ENCODE data around the gene KCNJ15. TPM values are rescaled to one million over a fixed set of nuclear protein-coding genes. Genes with fewer than 3 reads are reported as not detected.

Gene KCNJ15
- total and polyA plus RNA-seq, 2 of the 8 experiments (the other 6 are each of a cell fraction or from before 2014, with no cell fraction given): under 0.01 TPM; not detected in 1

- WGBS, 2 experiments (ENCODE audit: extremely low coverage in 1 of 2, insufficient coverage in 1 of 2, insufficient read length in 1 of 2, insufficient replicate concordance in 2 of 2, low coverage in 1 of 2, low lambda C conversion rate in 2 of 2, missing lambda C conversion rate in 1 of 2): 16% methylated on average over 20 of the region's 20 CpGs; no CpG with 5 or more reads in 1 of the 2 experiments
- H2BK12ac ChIP-seq (ENCODE audit: low read depth, low read length): peak overlapping the region; percentile 70; the same call in 1 of the 2 replicates
- H3K27me3 ChIP-seq (replicated peaks in 1 of 4; ENCODE audit: control insufficient read depth in 3 of 4, extremely low read depth in 1 of 4, insufficient read depth in 3 of 4, low read length in 3 of 4): peaks cover 0 to 1% (median 0%) of the 10 kb centered on the region in 4 experiments; a peak in 3 of 7 replicates
- H2BK120ac ChIP-seq (replicated peaks; ENCODE audit: low read depth, low read length): no peak overlapping the region
- peak overlapping the region; percentile 68; the same call in 1 of the 2 replicates for H2AFZ ChIP-seq (ENCODE audit: low read length)
- H3K79me1 ChIP-seq (ENCODE audit: low read depth, low read length): no peaks in the 10 kb centered on the region
- H3K4me3 ChIP-seq (ENCODE audit: extremely low read depth in 1 of 4, insufficient read depth in 2 of 4, low read depth in 3 of 4, low read length in 4 of 4): no peak overlapping the region
- H3K27ac ChIP-seq (ENCODE audit: low read depth, low read length): no peak overlapping the region
- peak overlapping the region; percentile 36 for H3K56ac ChIP-seq (replicated peaks; ENCODE audit: insufficient read length, low read depth, low read length)
- DNase-seq (ENCODE audit: low read depth in 1 of 2, low spot score in 2 of 2): peak; percentile 34 to 93
- H4K20me1 ChIP-seq (replicated peaks in 1 of 2; ENCODE audit: control insufficient read depth in 1 of 2, insufficient read depth in 2 of 2, low read length in 2 of 2): no peaks in the 10 kb centered on the region
- no peak overlapping the region for H3K9ac ChIP-seq (replicated peaks in 1 of 4; ENCODE audit: extremely low read depth in 1 of 4, low read depth in 3 of 4, low read length in 3 of 4)
- peak overlapping the region; percentile 58 for H4K91ac ChIP-seq (replicated peaks; ENCODE audit: insufficient read length, low read length)
- peaks cover 0 to 11% (median 4%) of the 10 kb centered on the region in 4 experiments; a peak in 3 of 7 replicates for H3K4me1 ChIP-seq (replicated peaks in 1 of 4; ENCODE audit: control insufficient read depth in 3 of 4, insufficient read depth in 4 of 4, low read length in 3 of 4)
- H2BK15ac ChIP-seq (ENCODE audit: low read length): peak overlapping the region; percentile 89
- no peak overlapping the region for H3K4ac ChIP-seq (replicated peaks; ENCODE audit: insufficient read length, low read depth, low read length)
- 0 out of 2 replicates have a peak overlapping the region, but pooled peaks have one; percentile 1 for H2BK20ac ChIP-seq (ENCODE audit: low read length)
- peak; percentile 75 for FAIRE-seq
- POLR2A ChIA-PET (ENCODE audit: partially characterized antibody): no interaction called here
- no peak overlapping the region for H4K8ac ChIP-seq (ENCODE audit: extremely low read depth, insufficient read depth, low read length)
- H3K9me3 ChIP-seq (ENCODE audit: insufficient read depth in 2 of 2, low read depth in 1 of 2, low read length in 1 of 2): no peaks in the 10 kb centered on the region; a peak in 1 of 4 replicates
- no peak overlapping the region for H3K4me2 ChIP-seq (ENCODE audit: insufficient read depth in 1 of 2, low read depth in 2 of 2, low read length in 2 of 2)
- no peak overlapping the region; the same call in 1 of the 2 replicates for H2AK5ac ChIP-seq (ENCODE audit: low read depth, low read length)
- CTCF ChIA-PET (ENCODE audit: partially characterized antibody): interaction anchor here (0.6 to 9.0 kb wide), 30 partner anchors 10 to 828 kb away, joined by 3 to 366 read pairs (median 5); no protein-coding TSS in a partner anchor
- H2BK5ac ChIP-seq (ENCODE audit: low read depth, low read length): no peak overlapping the region
- no peak overlapping the region for H4K5ac ChIP-seq (ENCODE audit: insufficient read length, low read depth, low read length)
- H3K18ac ChIP-seq (ENCODE audit: extremely low read depth, low read length): no peak overlapping the region
- H3K79me2 ChIP-seq (ENCODE audit: control insufficient read depth in 1 of 2, insufficient read depth in 2 of 2, low read length in 2 of 2): no peaks in the 10 kb centered on the region
- H3K14ac ChIP-seq (ENCODE audit: insufficient read length): no peak overlapping the region
- H3K36me3 ChIP-seq (ENCODE audit: control insufficient read depth in 2 of 4, insufficient read depth in 4 of 4, low read length in 3 of 4): no peaks in the 10 kb centered on the region
- H3K23me2 ChIP-seq (ENCODE audit: low read depth, low read length): no peaks in the 10 kb centered on the region
- H3K23ac ChIP-seq (ENCODE audit: insufficient read length): no peak overlapping the region
Measured at GRCh38 chr21:38355992-38356781, 99.4 kb downstream of the KCNJ15 start.

Measured in H1 (cell line).